HuH-7 (cell line): ENCODE measurements around the gene PRR12.

Experiments
- DNase-seq: peaks from one replicate; pipeline ENCODE4 v3.0.0; 2011; ENCODE audit warnings: low spot score

The PRR12 gene, protein sequence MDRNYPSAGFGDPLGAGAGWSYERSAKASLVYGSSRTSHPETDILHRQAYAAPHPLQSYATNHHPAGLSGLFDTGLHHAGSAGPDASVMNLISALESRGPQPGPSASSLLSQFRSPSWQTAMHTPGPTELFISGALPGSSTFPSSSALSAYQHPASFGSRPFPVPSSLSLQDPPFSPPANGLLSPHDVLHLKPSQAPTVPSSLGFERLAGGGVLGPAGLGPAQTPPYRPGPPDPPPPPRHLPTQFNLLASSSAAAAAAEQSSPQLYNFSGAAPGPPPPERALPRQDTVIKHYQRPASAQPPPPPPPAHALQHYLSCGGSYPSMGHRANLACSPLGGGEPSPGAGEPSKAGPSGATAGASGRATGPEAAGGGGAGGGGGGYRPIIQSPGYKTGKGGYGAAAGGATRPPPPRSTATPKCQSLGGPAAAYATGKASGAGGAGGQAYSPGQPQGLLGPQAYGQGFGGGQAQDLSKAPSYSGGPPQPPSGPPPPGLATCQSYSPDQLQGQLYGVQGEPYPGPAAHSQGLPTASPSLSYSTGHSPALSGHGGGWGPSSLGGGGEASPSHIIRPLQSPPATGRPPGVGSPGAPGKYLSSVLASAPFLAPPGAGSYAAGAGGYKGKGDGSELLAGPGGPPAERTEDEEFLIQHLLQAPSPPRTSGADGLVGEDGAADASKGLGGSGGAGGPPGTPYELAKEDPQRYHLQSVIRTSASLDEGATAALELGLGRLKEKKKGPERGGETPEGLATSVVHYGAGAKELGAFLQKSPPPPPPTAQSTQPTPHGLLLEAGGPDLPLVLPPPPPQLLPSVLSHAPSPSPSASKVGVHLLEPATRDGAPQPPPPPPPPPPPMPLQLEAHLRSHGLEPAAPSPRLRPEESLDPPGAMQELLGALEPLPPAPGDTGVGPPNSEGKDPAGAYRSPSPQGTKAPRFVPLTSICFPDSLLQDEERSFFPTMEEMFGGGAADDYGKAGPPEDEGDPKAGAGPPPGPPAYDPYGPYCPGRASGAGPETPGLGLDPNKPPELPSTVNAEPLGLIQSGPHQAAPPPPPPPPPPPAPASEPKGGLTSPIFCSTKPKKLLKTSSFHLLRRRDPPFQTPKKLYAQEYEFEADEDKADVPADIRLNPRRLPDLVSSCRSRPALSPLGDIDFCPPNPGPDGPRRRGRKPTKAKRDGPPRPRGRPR (N-terminal part only)

DNA sequence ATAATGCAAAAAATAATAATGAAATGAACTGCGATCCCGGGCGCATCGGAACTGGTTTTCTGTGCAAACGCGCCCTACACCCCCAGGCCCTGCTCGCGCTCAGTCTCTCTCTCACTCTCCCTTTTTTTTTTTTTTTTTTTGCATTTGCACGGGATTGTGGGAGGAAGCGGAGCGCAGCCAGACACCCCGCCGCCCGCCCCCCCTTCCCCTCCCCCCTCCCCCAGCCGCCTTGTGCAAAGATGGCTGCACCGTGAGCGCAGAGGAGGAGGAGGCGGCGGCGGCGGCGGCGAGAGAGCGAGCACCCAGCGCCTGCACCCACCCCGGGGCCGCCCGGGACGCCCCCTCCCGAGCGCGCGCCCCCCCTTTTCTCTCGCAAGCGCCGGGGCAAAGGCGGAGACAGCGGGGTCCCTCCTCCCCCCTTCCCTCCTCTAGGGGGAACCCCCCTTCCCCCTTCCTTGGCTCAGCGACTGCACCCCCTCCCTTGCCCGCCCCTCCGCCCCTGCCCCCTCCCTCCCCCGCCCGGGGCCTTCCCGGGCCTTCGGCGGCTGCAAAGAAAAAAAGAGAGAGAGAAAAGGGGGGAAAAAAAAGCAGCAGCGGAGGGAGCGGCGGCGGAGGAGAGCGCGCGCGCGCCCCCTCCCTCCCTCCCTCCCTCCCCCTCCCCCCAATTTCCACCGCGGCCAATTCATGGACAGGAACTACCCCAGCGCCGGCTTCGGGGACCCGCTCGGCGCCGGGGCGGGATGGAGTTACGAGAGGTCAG, at the start of gene PRR12:
PRR12 (plus strand) TSS at position 212 of the 760 bp plus-strand sequence; CDS start at position 685, 473 bp downstream.
- DNase-seq: peak; percentile 86

- DNase-seq: no peak
These were observed 49.1 kb upstream of the PRR12 start for GRCh38 chr19:49541914-49542313.

DNA sequence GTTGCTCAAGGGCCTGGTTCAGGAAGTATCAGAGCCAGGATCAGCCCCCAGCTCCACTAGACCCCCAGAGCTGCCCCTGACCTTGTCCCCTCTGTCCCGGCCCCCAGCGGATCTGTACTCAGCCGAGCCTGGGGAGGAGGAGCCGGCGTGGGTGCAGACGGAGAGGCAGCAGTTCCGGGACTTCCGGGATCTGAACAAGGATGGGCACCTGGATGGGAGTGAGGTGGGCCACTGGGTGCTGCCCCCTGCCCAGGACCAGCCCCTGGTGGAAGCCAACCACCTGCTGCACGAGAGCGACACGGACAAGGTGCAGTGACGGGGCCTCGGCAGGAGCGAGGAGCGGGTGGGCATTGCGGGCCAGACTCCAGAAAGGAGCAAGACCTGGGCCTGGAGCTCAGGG, 48.5 kb upstream of the PRR12 start:
- DNase-seq: no peak

- DNase-seq: no peak
These were observed 48.0 kb upstream of the PRR12 start for GRCh38 chr19:49543032-49543431.

- no peak for DNase-seq
These were observed 46.8 kb upstream of the PRR12 start for GRCh38 chr19:49544154-49544553.

DNA sequence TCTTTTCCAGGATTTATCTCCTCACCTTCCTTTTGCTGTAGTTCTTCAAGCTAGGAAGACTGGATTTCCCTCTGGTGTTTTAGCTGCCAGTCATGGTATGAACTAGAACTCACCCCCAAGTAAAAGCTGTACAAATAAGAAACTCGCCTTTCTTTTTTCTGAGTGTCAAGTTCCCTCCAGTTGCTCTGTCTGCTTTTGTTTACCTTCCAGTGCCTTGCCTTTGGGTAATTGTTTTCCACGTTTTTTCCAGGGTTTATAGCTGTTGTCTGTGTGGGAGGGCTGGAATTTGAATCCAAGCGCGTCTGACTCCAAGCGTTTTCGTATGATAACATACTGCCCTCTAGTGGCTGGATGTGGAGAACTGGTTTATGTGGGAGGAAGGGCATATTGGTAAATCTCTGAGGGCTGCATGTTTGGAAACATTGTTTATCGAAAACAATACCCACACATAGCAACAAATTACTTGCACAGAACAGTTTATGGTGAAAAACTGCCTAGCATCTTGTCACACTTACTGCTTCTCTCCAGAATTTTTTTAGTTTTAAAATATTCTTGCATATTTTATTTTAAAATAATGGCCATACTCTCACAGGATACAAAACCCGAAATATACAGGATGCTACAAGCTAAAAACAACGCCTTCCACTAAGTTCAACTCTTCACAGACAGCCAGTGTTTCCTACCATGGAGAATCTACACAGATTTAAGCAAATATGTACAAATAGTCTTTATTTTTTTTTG, 44.0 kb upstream of the PRR12 start:
- peak; percentile 91 for DNase-seq

GRCh38 chr19:49549045-49549444, 41.9 kb upstream of the PRR12 start:
- DNase-seq: no peak

- no peak for DNase-seq
These were observed 39.5 kb upstream of the PRR12 start for GRCh38 chr19:49551531-49551930.

DNA sequence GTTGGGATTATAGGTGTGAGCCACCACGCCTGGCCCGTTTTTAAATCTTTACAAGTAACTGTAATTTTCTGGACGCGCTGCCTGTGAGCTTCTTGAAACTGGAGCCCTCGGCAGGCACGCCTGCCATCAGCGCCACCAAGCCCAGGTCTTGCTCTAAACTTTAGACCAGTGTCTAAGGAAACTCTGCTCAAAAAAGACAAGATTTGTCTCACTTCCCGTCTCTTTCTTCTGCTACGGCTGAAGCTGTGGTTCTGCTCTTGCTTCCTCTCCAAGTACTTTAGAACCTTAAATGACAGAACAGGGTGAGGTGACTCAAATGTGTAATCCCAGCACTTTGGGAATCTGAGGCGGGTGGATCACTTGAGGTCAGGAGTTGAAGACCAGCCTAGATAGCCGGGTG, 38.2 kb upstream of the PRR12 start:
- DNase-seq: no peak

- DNase-seq: peak; percentile 58
These were observed 37.3 kb upstream of the PRR12 start for GRCh38 chr19:49553451-49554271.

- no peak for DNase-seq
These were observed 36.2 kb upstream of the PRR12 start for GRCh38 chr19:49554701-49555181.

DNA sequence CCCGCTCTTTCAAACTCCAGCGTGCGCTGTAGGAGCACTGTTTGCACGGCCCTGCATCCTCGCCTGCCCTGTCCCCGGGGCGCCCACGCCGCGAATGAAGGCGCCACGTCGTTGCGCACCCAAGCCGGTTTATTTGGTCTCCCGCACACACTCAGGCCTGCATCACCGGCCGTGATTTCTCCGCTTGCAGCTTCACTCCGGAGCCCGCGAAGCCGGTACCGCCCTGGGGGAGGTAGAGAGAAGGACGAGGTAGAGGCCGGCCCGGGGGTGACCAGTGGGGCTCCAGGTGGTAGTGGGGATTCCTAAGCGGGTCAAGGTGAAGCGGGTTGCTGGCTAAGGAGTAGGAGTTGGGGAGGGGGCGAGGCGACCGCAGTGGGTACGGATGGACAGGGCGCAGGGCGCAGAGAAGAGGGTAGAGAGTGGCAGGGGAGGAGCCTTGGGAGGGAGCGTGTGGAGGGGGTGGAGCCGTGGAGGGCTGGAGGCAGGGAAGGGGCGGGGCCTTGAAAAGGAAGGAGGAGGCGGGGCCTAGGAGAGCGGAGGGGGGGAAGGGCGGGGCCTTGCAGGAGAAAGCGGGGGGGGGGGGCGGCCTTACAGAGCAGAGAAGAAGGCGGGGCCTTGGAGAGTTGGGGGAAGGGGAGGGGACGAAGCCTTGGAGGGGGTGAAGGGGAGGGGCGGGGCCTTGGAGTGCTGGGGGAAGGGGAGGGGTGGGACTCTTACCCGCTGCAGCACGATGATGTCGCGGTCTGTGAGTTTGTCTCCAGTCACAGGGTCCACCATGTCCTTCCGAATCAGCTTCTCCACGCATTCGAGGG, 35.2 kb upstream of the PRR12 start:
- DNase-seq: peak; percentile 37

DNA sequence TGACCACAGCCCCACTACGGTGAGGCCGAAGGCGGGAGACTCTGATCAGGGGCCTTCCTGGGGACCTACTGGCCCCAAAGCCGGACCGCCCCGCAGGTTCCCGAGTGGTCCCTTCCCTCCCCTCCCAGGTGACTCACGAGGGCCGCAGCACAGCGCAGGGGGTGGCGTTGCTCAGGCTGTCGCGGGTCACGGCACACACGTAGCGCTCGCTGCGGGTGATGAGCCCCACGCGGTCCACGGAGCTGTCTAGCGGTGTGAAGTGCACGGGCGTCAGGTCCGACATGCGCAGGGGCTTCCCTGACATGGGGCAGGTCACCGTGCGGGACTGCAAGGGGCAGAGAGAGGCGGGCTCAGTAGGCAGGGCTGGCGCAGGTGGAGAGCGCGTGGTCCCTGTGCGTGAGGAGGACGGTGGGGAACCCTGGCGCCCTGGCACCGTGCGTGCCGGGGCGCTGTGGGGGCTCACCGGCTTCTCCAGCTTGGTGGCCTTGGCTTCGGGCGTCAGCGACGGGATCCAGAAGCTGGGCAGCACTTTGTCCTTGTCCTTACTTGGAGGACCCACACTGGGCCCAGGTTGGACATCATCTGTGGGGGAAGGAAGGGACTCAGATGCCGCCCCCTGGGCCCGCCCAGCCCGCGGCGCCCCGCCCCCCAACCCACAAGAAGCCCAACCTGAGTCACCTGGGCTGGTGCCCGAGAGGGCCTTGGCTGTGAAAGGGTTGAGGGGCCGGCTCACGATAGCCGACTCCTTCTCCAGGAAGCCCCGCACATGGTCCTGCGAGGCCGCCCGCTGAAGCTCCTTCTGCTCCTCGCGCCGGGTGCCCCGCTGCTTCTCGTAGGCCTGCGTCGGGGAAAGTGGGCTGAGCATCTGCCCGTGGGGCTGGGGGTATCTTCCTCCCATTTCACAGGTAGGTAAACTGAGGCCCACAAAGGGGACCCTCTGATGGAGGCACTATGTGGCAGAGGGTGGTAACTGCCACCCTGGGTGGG, 34.3 kb upstream of the PRR12 start:
- no peak for DNase-seq

- DNase-seq: no peak
These were observed 33.2 kb upstream of the PRR12 start for GRCh38 chr19:49557641-49558325.

GRCh38 chr19:49558591-49558990, 32.4 kb upstream of the PRR12 start:
- DNase-seq: no peak

GRCh38 chr19:49559443-49559842, 31.5 kb upstream of the PRR12 start:
- no peak for DNase-seq

- DNase-seq: no peak
These were observed 31.1 kb upstream of the PRR12 start for GRCh38 chr19:49559928-49560327.
